ENCODE results near the gene ADCY2.

ADCY2 gene

DNA sequence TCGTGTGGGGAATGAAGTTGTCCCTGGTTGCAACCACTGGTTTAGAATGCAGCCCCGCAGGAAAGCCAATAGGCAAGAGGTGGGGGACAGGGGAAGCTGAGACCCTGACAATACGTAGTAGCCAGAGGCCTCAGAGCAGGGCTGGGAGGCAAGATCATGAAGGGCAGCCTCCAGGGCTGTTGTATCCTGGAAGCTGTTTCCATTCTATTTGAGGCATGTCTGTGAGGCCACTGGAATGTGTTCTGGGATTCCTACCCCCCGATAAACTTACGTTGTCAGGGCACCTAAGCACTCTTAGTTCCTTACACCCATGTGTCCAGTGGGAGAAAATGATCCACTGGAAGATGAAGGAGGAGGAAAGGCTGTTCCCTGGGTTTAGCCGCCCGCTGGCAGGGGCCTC is 277.7 kb downstream of the ADCY2 start:
- TF ChIP-seq, protein P1, sequence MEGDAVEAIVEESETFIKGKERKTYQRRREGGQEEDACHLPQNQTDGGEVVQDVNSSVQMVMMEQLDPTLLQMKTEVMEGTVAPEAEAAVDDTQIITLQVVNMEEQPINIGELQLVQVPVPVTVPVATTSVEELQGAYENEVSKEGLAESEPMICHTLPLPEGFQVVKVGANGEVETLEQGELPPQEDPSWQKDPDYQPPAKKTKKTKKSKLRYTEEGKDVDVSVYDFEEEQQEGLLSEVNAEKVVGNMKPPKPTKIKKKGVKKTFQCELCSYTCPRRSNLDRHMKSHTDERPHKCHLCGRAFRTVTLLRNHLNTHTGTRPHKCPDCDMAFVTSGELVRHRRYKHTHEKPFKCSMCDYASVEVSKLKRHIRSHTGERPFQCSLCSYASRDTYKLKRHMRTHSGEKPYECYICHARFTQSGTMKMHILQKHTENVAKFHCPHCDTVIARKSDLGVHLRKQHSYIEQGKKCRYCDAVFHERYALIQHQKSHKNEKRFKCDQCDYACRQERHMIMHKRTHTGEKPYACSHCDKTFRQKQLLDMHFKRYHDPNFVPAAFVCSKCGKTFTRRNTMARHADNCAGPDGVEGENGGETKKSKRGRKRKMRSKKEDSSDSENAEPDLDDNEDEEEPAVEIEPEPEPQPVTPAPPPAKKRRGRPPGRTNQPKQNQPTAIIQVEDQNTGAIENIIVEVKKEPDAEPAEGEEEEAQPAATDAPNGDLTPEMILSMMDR (IDR thresholded peaks at IDR 0.05; ENCODE audit: insufficient read depth, missing control alignments), result no peak
- no peak for FAIRE-seq
- DNase-seq (ENCODE audit: insufficient read length, low spot score), result no peak

DNA sequence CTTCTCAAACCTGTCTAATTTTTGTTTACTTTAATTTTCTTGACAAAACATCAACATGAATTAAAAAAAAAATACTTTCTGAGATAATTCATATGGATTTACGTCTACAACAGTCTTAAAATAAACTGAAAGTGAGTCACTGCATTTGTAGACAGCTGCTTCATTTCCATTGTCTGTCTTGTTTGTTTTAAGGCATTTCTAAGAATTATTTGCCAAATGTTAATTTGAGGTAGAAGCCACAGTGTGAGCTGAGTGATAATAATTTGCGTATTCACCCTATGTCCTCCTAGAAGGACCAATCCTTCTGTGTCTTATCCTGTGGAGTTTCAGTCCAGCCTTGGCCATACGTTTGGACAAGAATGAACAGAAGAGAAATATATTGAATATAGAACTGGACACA is 280.5 kb downstream of the ADCY2 start:
- FAIRE-seq (no peak), DNase-seq (ENCODE audit: insufficient read length, low spot score) (no peak)
- TF ChIP-seq, protein P1 (IDR thresholded peaks at IDR 0.05; ENCODE audit: insufficient read depth, missing control alignments), result no peak

DNA sequence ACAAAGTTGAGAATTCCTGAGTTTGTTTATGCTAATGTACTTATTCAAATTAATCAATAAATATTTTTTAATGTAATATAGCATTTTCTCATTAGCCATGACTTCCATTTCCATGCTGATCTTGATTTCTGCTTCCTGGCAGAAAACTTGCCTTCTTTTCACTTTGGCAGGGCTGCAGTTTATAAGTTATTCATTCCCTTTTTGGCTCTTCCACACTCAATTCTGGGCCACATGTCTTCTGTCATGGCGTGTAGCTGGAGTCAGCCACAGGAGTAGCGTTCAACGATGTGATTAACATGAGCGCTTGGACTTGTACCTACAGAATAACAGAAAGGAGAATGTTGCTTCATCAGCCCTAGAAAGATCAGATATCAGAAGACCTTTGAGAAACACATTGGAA is 282.1 kb downstream of the ADCY2 start:
- no peak for FAIRE-seq
- TF ChIP-seq, protein P1 (IDR thresholded peaks at IDR 0.05; ENCODE audit: insufficient read depth, missing control alignments), result no peak
- no peak for DNase-seq (ENCODE audit: insufficient read length, low spot score)

DNA sequence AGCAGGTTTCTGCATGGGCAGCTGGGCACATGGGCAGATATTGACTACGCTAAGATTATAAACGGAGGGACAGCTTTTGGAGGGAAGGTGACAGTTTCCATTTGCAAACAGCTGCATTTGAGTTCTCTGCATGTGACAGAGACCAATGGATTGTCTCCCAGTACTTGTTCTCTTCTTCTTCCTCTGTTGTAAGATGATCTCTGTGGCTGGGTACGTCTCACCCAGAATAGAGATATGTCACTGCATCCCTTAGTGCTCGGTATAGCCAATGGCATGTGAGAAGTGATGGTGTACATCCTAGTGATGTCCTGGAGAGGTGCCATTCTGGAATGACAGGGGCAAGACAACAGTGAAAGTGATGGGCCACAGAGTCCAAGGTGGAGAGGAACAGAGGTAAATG is 283.7 kb downstream of the ADCY2 start:
- DNase-seq (ENCODE audit: insufficient read length, low spot score) (no peak), FAIRE-seq (no peak)
- TF ChIP-seq, protein P1 (IDR thresholded peaks at IDR 0.05; ENCODE audit: insufficient read depth, missing control alignments), result no peak

DNA sequence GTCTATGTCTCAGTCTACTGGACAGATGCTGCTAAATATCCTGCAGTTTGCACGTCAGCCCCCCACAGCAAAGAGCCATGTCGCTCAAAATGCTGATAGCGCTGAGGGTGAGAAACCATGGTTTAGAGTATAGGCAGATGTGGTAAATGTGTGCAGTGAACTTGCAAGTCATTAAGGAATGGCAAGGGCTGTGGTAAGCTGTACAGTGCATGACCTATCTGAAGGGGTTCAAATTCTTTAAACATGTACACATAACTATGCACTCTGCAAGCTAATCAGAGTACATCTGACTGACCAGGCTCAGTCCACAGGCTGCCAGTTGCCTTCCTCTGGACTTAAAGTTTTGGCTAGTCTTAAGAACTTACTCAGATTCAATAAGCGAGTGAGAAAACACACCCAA is 284.3 kb downstream of the ADCY2 start:
- TF ChIP-seq, protein P1 (IDR thresholded peaks at IDR 0.05; ENCODE audit: insufficient read depth, missing control alignments), result no peak
- DNase-seq (ENCODE audit: insufficient read length, low spot score), result no peak
- FAIRE-seq, result no peak

DNA sequence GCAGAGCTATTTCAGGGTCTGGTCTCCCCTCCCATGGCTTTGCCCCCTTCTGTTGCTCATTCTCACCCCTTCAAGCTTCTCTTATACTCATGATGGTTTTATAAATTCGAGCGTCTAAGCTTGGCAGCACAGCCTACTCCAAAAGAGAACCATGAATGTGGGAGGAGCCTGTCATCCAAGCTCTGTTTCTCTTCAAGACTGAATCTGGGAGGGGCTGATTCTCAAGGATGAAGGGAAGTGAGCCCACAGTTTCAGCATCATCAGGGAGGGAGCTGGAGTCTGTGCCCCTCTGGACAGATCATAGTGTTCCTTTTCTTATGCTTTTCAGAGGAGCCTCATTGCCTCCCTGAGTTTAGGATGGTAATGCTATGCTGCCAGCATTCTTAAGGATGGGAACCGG is 286.4 kb downstream of the ADCY2 start:
- DNase-seq (ENCODE audit: insufficient read length, low spot score) (no peak), FAIRE-seq (no peak)
- TF ChIP-seq, protein P1 (IDR thresholded peaks at IDR 0.05; ENCODE audit: insufficient read depth, missing control alignments), result no peak

DNA sequence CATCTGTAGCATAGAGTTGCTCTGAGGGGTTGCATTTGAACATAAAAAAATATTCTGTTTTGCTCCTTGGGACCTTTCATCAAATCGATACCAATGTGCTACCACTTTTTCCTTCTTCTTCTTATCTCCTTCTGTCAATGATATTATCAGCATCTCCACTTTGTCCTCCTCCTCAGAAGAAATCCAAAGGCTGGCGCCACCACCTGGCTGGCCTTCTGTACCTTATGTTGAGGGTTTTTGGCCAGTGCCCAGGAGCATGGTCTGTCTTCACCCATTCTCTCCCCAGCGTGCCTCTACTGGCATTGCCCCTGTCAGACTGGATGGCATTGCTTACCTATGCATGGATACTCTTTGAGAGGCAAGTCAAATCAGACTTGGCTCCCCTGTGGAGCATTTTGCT is 287.8 kb downstream of the ADCY2 start:
- no peak for DNase-seq (ENCODE audit: insufficient read length, low spot score)
- TF ChIP-seq, protein P1 (IDR thresholded peaks at IDR 0.05; ENCODE audit: insufficient read depth, missing control alignments), result no peak
- FAIRE-seq, result no peak
